Measurements from ENCODE around the gene FOXP1. TPM values are rescaled to one million over a fixed set of nuclear protein-coding genes. Genes with fewer than 3 reads are reported as not detected.

FOXP1 gene
- total RNA-seq, 1 experiment from 2014 or later, result 58.4 TPM

GRCh38 chr3:71564361-71564760 is 19.2 kb downstream of the FOXP1 start:
- intact Hi-C loops (cut with micrococcal nuclease; ENCODE audit: unreplicated experiment), result no loop called here
- Histone ChIP-seq H3K36me3 (ENCODE audit: insufficient read depth, low read length, poor library complexity, severe bottlenecking) (no peaks in the 10 kb centered on the region), H3K27me3 (replicated peaks; ENCODE audit: insufficient read depth, low read depth, low read length, poor library complexity) (no peaks in the 10 kb centered on the region), H3K4me1 (ENCODE audit: insufficient read depth, low read length, poor library complexity, severe bottlenecking) (no peaks in the 10 kb centered on the region), H3K27ac (ENCODE audit: low read depth, low read length, poor library complexity, severe bottlenecking) (no peak overlapping the region), H3K4me3 (ENCODE audit: low read depth, low read length, poor library complexity, severe bottlenecking) (no peak overlapping the region), H3K9me3 (ENCODE audit: low read depth, low read length, poor library complexity, severe bottlenecking) (no peaks in the 10 kb centered on the region)
- no TSS peak for BruUV-seq (replicated peaks)
- POLR2A ChIA-PET (ENCODE audit: low non-redundant PET), result no interaction called here
- no peak for TF ChIP-seq EZH2 (IDR thresholded peaks at IDR 0.05; ENCODE audit: borderline replicate concordance, low read depth, low read length, poor library complexity, severe bottlenecking)
- TF ChIP-seq, protein P1, sequence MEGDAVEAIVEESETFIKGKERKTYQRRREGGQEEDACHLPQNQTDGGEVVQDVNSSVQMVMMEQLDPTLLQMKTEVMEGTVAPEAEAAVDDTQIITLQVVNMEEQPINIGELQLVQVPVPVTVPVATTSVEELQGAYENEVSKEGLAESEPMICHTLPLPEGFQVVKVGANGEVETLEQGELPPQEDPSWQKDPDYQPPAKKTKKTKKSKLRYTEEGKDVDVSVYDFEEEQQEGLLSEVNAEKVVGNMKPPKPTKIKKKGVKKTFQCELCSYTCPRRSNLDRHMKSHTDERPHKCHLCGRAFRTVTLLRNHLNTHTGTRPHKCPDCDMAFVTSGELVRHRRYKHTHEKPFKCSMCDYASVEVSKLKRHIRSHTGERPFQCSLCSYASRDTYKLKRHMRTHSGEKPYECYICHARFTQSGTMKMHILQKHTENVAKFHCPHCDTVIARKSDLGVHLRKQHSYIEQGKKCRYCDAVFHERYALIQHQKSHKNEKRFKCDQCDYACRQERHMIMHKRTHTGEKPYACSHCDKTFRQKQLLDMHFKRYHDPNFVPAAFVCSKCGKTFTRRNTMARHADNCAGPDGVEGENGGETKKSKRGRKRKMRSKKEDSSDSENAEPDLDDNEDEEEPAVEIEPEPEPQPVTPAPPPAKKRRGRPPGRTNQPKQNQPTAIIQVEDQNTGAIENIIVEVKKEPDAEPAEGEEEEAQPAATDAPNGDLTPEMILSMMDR (conservative IDR thresholded peaks at IDR 0.05; ENCODE audit: low read depth, low read length), result no peak
- CTCF ChIA-PET, result interaction anchor here (0.6 kb wide), 1 partner anchor 432 kb away, joined by 3 read pairs; no protein-coding TSS in a partner anchor
- no peak for DNase-seq (ENCODE audit: low spot score)

DNA sequence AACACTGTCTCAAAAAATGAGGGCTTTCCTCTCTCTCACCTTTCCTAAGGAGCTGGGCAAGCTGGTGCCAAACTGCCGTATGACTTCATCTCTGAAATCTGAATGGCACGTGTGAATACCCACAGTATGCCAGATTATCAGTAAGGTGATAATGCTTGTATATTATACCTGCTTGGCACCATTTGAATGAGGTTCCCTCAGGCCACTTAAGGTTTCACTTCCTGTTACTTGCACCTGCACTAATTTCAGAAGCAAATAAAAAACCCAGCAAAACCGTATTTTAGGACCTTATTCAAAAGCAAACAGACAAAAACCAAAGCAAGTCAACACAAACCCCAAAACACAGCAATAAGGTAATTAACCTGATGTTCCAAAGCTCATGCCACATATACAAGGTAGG is 19.7 kb downstream of the FOXP1 start:
- no peak for TF ChIP-seq EZH2 (IDR thresholded peaks at IDR 0.05; ENCODE audit: borderline replicate concordance, low read depth, low read length, poor library complexity, severe bottlenecking)
- TF ChIP-seq, protein P1 (conservative IDR thresholded peaks at IDR 0.05; ENCODE audit: low read depth, low read length), result no peak
- Histone ChIP-seq H3K4me1 (ENCODE audit: insufficient read depth, low read length, poor library complexity, severe bottlenecking) (no peaks in the 10 kb centered on the region), H3K4me3 (ENCODE audit: low read depth, low read length, poor library complexity, severe bottlenecking) (no peak overlapping the region), H3K27ac (ENCODE audit: low read depth, low read length, poor library complexity, severe bottlenecking) (no peak overlapping the region), H3K9me3 (ENCODE audit: low read depth, low read length, poor library complexity, severe bottlenecking) (no peaks in the 10 kb centered on the region), H3K36me3 (ENCODE audit: insufficient read depth, low read length, poor library complexity, severe bottlenecking) (no peaks in the 10 kb centered on the region), H3K27me3 (replicated peaks; ENCODE audit: insufficient read depth, low read depth, low read length, poor library complexity) (no peaks in the 10 kb centered on the region)
- POLR2A ChIA-PET (ENCODE audit: low non-redundant PET), result no interaction called here
- no TSS peak for BruUV-seq (replicated peaks)
- CTCF ChIA-PET, result interaction anchor here (0.6 kb wide), 1 partner anchor 431 kb away, joined by 3 read pairs; no protein-coding TSS in a partner anchor
- intact Hi-C loops (cut with micrococcal nuclease; ENCODE audit: unreplicated experiment), result no loop called here
- no peak for DNase-seq (ENCODE audit: low spot score)

DNA sequence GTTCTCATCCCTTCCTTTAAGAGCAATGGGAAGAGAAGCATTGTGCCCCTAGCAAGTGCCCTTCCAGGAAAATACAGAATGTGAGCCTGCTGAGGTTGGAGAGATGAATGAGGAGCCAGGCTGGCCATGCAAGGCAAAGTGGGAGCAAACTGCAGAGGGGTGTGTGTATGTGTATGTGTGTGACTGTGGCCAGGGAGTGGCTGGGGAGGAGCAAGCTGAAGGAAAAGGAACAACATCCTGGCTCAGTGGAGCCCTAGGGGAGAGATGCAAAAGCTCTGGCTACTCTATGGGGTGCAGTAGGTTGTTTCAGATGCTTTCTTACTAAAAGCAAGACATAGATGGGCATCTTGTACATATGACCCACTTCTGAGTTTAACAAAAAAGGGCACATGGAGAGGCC is 20.6 kb downstream of the FOXP1 start:
- no peaks in the 10 kb centered on the region for H3K27me3 ChIP-seq (replicated peaks; ENCODE audit: insufficient read depth, low read depth, low read length, poor library complexity)
- H3K4me3 ChIP-seq (ENCODE audit: low read depth, low read length, poor library complexity, severe bottlenecking), result no peak overlapping the region
- H3K4me1 ChIP-seq (ENCODE audit: insufficient read depth, low read length, poor library complexity, severe bottlenecking), result no peaks in the 10 kb centered on the region
- ChIA-PET POLR2A (ENCODE audit: low non-redundant PET) (no interaction called here), CTCF (no interaction called here)
- TF ChIP-seq, protein P1 (conservative IDR thresholded peaks at IDR 0.05; ENCODE audit: low read depth, low read length), result no peak
- no peak for TF ChIP-seq EZH2 (IDR thresholded peaks at IDR 0.05; ENCODE audit: borderline replicate concordance, low read depth, low read length, poor library complexity, severe bottlenecking)
- no TSS peak for BruUV-seq (replicated peaks)
- intact Hi-C loops (cut with micrococcal nuclease; ENCODE audit: unreplicated experiment), result no loop called here
- H3K36me3 ChIP-seq (ENCODE audit: insufficient read depth, low read length, poor library complexity, severe bottlenecking), result no peaks in the 10 kb centered on the region
- no peak for DNase-seq (ENCODE audit: low spot score)
- no peaks in the 10 kb centered on the region for H3K9me3 ChIP-seq (ENCODE audit: low read depth, low read length, poor library complexity, severe bottlenecking)
- H3K27ac ChIP-seq (ENCODE audit: low read depth, low read length, poor library complexity, severe bottlenecking), result no peak overlapping the region
